ENCODE results near the gene CACFD1. TPM values are rescaled to one million over a fixed set of nuclear protein-coding genes. Genes with fewer than 3 reads are reported as not detected.
A peak's percentile ranks its signal among the peaks of the same experiment; 100 is the strongest.

Gene CACFD1
- total RNA-seq, 1 experiment from 2014 or later: 22.5 TPM

GRCh38 chr9:133512253-133513213 is 52.8 kb downstream of the CACFD1 start:
- ChIA-PET CTCF (interaction anchor here (1.1 to 1.9 kb wide), 5 partner anchors 11 to 230 kb away, joined by 3 to 8 read pairs (median 4); no protein-coding TSS in a partner anchor), POLR2A (interaction anchor here (0.7 kb wide), 1 partner anchor 360 kb away, joined by 3 read pairs; no protein-coding TSS in a partner anchor)
- no peaks in the 10 kb centered on the region for H3K36me3 Mint-ChIP-seq
- ATAC-seq (no peak), DNase-seq (ENCODE audit: low spot score) (no peak)
- H3K9me3 Mint-ChIP-seq: no peaks in the 10 kb centered on the region
- no peak overlapping the region for H3K4me3 Mint-ChIP-seq
- H3K27me3 Mint-ChIP-seq (ENCODE audit: low read depth): no peaks in the 10 kb centered on the region
- H3K4me1 Mint-ChIP-seq: peaks cover 14% of the 10 kb centered on the region
- H3K27ac Mint-ChIP-seq: no peak overlapping the region
- TF ChIP-seq ARID4B (CRISPR knock-in tag; IDR thresholded peaks at IDR 0.05; ENCODE audit: borderline replicate concordance) (no peak), USF1 (CRISPR knock-in tag; IDR thresholded peaks at IDR 0.05) (no peak), ETV6 (CRISPR knock-in tag; IDR thresholded peaks at IDR 0.05) (no peak), FOXP1 (CRISPR knock-in tag; IDR thresholded peaks at IDR 0.05; ENCODE audit: borderline replicate concordance) (0 out of 2 replicates have a peak, but pooled peaks have one; percentile 31), NFE2L1 (CRISPR knock-in tag; IDR thresholded peaks at IDR 0.05) (0 out of 2 replicates have a peak, but pooled peaks have one; percentile 41)

- no peaks in the 10 kb centered on the region for H3K36me3 Mint-ChIP-seq
Observed at GRCh38 chr9:133513214-133514100, 53.7 kb downstream of the CACFD1 start.

More at GRCh38 chr9:133513214-133514100, 53.7 kb downstream of the CACFD1 start:
- ChIA-PET POLR2A (interaction anchor here (0.7 kb wide), 1 partner anchor 361 kb away, joined by 3 read pairs; no protein-coding TSS in a partner anchor), CTCF (interaction anchor here (0.6 to 1.9 kb wide), 6 partner anchors 10 to 229 kb away, joined by 3 to 8 read pairs (median 4); no protein-coding TSS in a partner anchor)
- TF ChIP-seq KAT7 (CRISPR knock-in tag; IDR thresholded peaks at IDR 0.05; ENCODE audit: borderline replicate concordance): no peak
- no peak for TF ChIP-seq NR2C2 (CRISPR knock-in tag; IDR thresholded peaks at IDR 0.05)
- TF ChIP-seq ZNF425 (CRISPR knock-in tag; conservative IDR thresholded peaks at IDR 0.05): no peak
- no peak for TF ChIP-seq USF1 (CRISPR knock-in tag; IDR thresholded peaks at IDR 0.05)
- no peak for TF ChIP-seq RORB (CRISPR knock-in tag; IDR thresholded peaks at IDR 0.05)
- no peak for TF ChIP-seq MAX (CRISPR knock-in tag; IDR thresholded peaks at IDR 0.05)
- DNase-seq (ENCODE audit: low spot score): no peak
- Mint-ChIP-seq H3K9me3 (no peaks in the 10 kb centered on the region), H3K4me1 (peaks cover 14% of the 10 kb centered on the region), H3K27me3 (ENCODE audit: low read depth) (no peaks in the 10 kb centered on the region), H3K27ac (no peak overlapping the region), H3K4me3 (no peak overlapping the region)
- ATAC-seq: no peak

Data from WTC11 (cell line).